GM12865 (cell line): ENCODE data around the gene LRP2BP.
A peak's percentile ranks its signal among the peaks of the same experiment; 100 is the strongest.

Experiments
- DNase-seq: peaks from one replicate; pipeline ENCODE4 v3.0.0; 2010; ENCODE audit warnings: low read depth
- H3K4me3 ChIP-seq: 2 replicates; pipeline ENCODE4 v1.5.1; 2011; ENCODE audit warnings: mild to moderate bottlenecking, low read depth, low read length, control low read depth
- CTCF ChIP-seq: IDR thresholded peaks from 2 replicates; pipeline ENCODE4 v1.5.1; 2011; ENCODE audit warnings: low read length, control low read depth, low read depth, inconsistent platforms; ENCODE audit not compliant: insufficient read depth; ENCODE audit errors: missing control alignments

LRP2BP gene

GRCh38 chr4:185344743-185345538 lies 50.8 kb downstream of the LRP2BP start:
- TF ChIP-seq CTCF = no peak
- H3K4me3 ChIP-seq = no peak overlapping the region; the same call in none of the 2 replicates
- peak; percentile 92 for DNase-seq

GRCh38 chr4:185343726-185344581 lies 51.8 kb downstream of the LRP2BP start:
- peak; percentile 83 for DNase-seq
- H3K4me3 ChIP-seq = peak overlapping the region; percentile 37
- TF ChIP-seq CTCF = no peak

- peak overlapping the region; percentile 51 for H3K4me3 ChIP-seq
- TF ChIP-seq CTCF = no peak
- DNase-seq = peak; percentile 93
Observed at GRCh38 chr4:185341841-185342240, 53.9 kb downstream of the LRP2BP start.

GRCh38 chr4:185341377-185341776 lies 54.3 kb downstream of the LRP2BP start:
- no peak for TF ChIP-seq CTCF
- DNase-seq = peak; percentile 74
- peak overlapping the region; percentile 51 for H3K4me3 ChIP-seq

- no peak overlapping the region for H3K4me3 ChIP-seq
- no peak for TF ChIP-seq CTCF
- DNase-seq = peak; percentile 68
Observed at GRCh38 chr4:185339941-185340340, 55.8 kb downstream of the LRP2BP start.

GRCh38 chr4:185335579-185335978 lies 60.1 kb downstream of the LRP2BP start:
- no peak overlapping the region for H3K4me3 ChIP-seq
- DNase-seq = no peak

More at GRCh38 chr4:185335579-185335978, 60.1 kb downstream of the LRP2BP start:
- no peak for TF ChIP-seq CTCF
